Cardiac fibroblast (primary cell): Measurements from ENCODE around the gene TCF12.

Experiments
- DNase-seq, 2 donors: peaks; one replicate each; pipeline versions ENCODE4 v3.0.0 to v3.0.0-alpha.2; 2010; ENCODE audit warnings: low read depth in 2 of 2
- H3K4me3 ChIP-seq, 2 donors: replicated peaks in 1 of 2; 1 replicate in 1 of 2; 2 replicates in 1 of 2; pipeline ENCODE4 v1.5.1; 2011; ENCODE audit warnings: low read depth in 2 of 2, low read length in 2 of 2, mild to moderate bottlenecking in 2 of 2, moderate library complexity in 1 of 2
- CTCF ChIP-seq: IDR thresholded peaks from one replicate; pipeline ENCODE4 v1.5.1; 2011; ENCODE audit warnings: low read depth, mild to moderate bottlenecking, low read length, inconsistent platforms

Gene TCF12

GRCh38 chr15:56883088-56883487 is 35.4 kb upstream of the TCF12 start:
- DNase-seq, result no peak
- H3K4me3 ChIP-seq, result no peak overlapping the region
- no peak for TF ChIP-seq CTCF

GRCh38 chr15:56886363-56886931 is 32.0 kb upstream of the TCF12 start:
- DNase-seq, result no peak
- no peak for TF ChIP-seq CTCF
- H3K4me3 ChIP-seq, result peak overlapping the region; percentile 36 to 57

- no peak for TF ChIP-seq CTCF
- peak overlapping the region; percentile 56 to 57 for H3K4me3 ChIP-seq
- peak; percentile 96 to 99 for DNase-seq
These were observed 31.3 kb upstream of the TCF12 start for GRCh38 chr15:56886932-56887781.

DNA sequence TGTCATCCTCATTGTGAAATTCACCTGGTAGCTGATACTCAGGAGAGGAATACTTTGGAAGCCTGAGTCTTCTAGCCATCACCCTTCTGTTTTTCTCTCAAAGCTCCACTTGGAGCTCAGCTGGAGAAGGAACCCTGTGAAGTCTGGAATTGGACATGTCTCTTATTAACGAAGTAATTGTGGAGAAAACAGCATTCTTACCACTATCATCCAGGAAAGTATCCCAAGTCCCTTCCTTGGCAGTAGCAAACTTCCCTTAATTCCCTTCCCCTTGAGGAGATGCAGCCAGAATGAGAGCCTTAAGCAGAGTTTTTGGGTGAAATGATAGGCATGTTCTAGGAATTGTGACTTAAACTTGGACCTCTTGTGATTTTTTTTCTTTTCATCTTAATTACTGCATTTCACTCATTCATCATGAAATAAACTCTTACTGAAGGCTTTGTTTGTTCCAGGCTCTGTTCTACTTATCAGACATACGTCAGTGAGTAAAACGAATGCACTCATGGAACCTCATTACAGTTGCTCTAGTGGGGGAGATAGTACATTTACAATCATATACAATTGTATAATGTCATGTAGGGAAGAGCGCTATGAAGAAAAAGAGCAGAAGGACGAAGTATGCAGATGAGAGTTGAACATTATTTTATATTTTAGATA is 30.5 kb upstream of the TCF12 start:
- peak overlapping the region; percentile 56 to 57 for H3K4me3 ChIP-seq
- TF ChIP-seq CTCF, result no peak
- peak in 1 of 2 donors; percentile 24 for DNase-seq

DNA sequence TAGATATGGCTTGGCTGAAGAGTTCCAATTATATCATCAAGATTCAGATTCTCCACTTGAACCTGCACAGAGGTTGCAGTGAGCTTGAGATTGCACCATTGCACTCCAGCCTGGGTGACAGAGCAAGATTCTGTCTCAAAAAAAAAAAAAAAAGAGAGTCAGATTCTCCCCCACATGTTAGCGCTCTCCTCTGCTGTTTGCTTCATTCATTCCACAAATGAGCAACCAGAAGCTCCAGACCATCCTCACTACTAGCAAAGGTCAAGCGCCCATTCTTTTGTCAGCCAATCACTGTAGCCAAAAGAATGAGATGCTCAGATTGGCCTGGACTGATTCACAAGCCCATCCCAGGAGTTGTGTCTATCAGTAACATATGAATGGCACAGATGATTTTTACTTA is 28.4 kb upstream of the TCF12 start:
- DNase-seq, result no peak
- no peak overlapping the region for H3K4me3 ChIP-seq
- TF ChIP-seq CTCF, result no peak

DNA sequence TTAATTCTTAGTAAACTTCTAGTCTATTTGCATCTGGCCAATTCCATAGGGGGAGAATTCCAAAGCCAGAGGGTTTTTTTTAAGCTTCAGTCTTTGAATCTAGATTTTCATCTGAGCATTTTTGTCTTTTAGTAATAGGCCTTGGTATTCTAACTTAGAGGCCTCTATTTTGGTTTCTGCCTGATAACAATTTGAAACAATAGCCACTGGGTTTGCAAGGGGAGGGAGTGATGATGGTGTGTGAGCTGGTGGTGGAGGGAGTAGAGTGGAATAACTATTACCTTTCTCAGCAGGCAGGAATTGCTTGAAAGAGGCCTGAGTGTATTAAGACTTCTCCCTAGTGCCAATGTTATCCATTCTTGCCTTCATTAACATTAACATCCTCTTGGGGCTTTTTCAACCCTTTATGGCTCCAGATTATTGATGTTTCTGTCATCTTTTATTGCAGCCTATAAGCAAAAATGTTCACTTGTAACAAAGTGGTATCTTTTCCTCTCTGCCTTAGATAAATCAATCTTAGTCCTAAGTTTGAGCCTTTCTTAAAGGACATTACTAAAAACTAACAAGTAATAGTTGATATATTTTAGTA is 26.5 kb upstream of the TCF12 start:
- DNase-seq, result no peak
- no peak for TF ChIP-seq CTCF
- no peak overlapping the region for H3K4me3 ChIP-seq
